H1 (cell line): Measurements from ENCODE around the gene WDR81. TPM values are rescaled to one million over a fixed set of nuclear protein-coding genes. Genes with fewer than 3 reads are reported as not detected.

ENCODE experiments used
- CTCF ChIA-PET: fragments of 300-600 bp; sonication (Branson Sonifier 250); formaldehyde crosslinking; loops from one replicate; lab custom pipeline; 2021; ENCODE audit not compliant: partially characterized antibody; lab: Charles Lee
- POLR2A ChIA-PET: fragments of 300-600 bp; sonication (Branson Sonifier 250); formaldehyde crosslinking; loops from one replicate; lab custom pipeline; 2021; ENCODE audit warnings: inconsistent platforms; ENCODE audit not compliant: partially characterized antibody; lab: Charles Lee
- DNase-seq, 2 experiments: peaks; one replicate each; pipeline versions ENCODE4 v3.0.0 to v3.0.0-alpha.2; 2010 to 2022; ENCODE audit warnings: low spot score in 2 of 2, low read depth in 1 of 2, mixed read lengths in 1 of 2
- FAIRE-seq: peaks from 2 replicates; lab custom pipeline; 2011; peaks lifted over from hg19 to GRCh38; lab: Jason Lieb, UNC
- H2AFZ ChIP-seq: 2 replicates; pipeline ENCODE4 v1.8.1; 2012; ENCODE audit warnings: low read length, inconsistent platforms
- H2AK5ac ChIP-seq: 2 replicates; pipeline ENCODE4 v1.6.1; 2013; ENCODE audit warnings: low read depth, low read length
- H2BK120ac ChIP-seq: replicated peaks from 2 replicates; pipeline ENCODE3; 2013; ENCODE audit warnings: low read depth, low read length, inconsistent platforms
- H2BK12ac ChIP-seq: 2 replicates; pipeline ENCODE4 v1.6.1; 2013; ENCODE audit warnings: low read depth, low read length
- H2BK15ac ChIP-seq: 2 replicates; pipeline ENCODE4 v1.6.1; 2013; ENCODE audit warnings: low read length
- H2BK20ac ChIP-seq: 2 replicates; pipeline ENCODE4 v1.6.1; 2013; ENCODE audit warnings: low read length
- H2BK5ac ChIP-seq: 2 replicates; pipeline ENCODE4 v1.6.1; 2013; ENCODE audit warnings: low read depth, low read length
- H3K14ac ChIP-seq: 2 replicates; pipeline ENCODE4 v1.6.1; 2013; ENCODE audit warnings: inconsistent platforms; ENCODE audit not compliant: insufficient read length
- H3K18ac ChIP-seq: 2 replicates; pipeline ENCODE4 v1.6.1; 2013; ENCODE audit warnings: low read length; ENCODE audit errors: extremely low read depth
- H3K23ac ChIP-seq: 2 replicates; pipeline ENCODE4 v1.6.1; 2013; ENCODE audit warnings: inconsistent platforms; ENCODE audit not compliant: insufficient read length
- H3K23me2 ChIP-seq: 2 replicates; pipeline ENCODE4 v1.6.1; 2013; ENCODE audit warnings: low read depth, low read length
- H3K27ac ChIP-seq: 2 replicates; pipeline ENCODE4 v1.6.1; 2011; ENCODE audit warnings: low read depth, low read length, inconsistent platforms
- H3K27me3 ChIP-seq, 4 experiments: replicated peaks in 1 of 4; 1 replicate in 1 of 4; 2 replicates in 3 of 4; pipeline versions ENCODE4 v1.6.1 to v1.8.1; 2011 to 2013; ENCODE audit warnings: low read length in 3 of 4, mild to moderate bottlenecking in 3 of 4, inconsistent platforms in 2 of 4, mixed read lengths in 2 of 4, moderate library complexity in 1 of 4; ENCODE audit not compliant: control insufficient read depth in 3 of 4, insufficient read depth in 3 of 4; ENCODE audit errors: extremely low read depth in 1 of 4
- H3K36me3 ChIP-seq, 4 experiments: 2 replicates each; pipeline versions ENCODE4 v1.6.1 to v1.8.1; 2011 to 2013; ENCODE audit warnings: mild to moderate bottlenecking in 4 of 4, low read length in 3 of 4, moderate library complexity in 2 of 4, control low read depth in 1 of 4, inconsistent platforms in 1 of 4; ENCODE audit not compliant: insufficient read depth in 4 of 4, control insufficient read depth in 2 of 4
- H3K4ac ChIP-seq: replicated peaks from 2 replicates; pipeline ENCODE3; 2013; ENCODE audit warnings: low read length, low read depth, mixed read lengths, inconsistent platforms; ENCODE audit not compliant: insufficient read length
- H3K4me1 ChIP-seq, 4 experiments: replicated peaks in 1 of 4; 1 replicate in 1 of 4; 2 replicates in 3 of 4; pipeline versions ENCODE4 v1.6.1 to v1.8.1; 2011 to 2013; ENCODE audit warnings: low read length in 3 of 4, inconsistent platforms in 2 of 4, mixed read lengths in 1 of 4; ENCODE audit not compliant: insufficient read depth in 4 of 4, control insufficient read depth in 3 of 4
- H3K4me2 ChIP-seq, 2 experiments: 2 replicates each; pipeline versions ENCODE4 v1.6.1 to v1.8.1; 2011 to 2013; ENCODE audit warnings: low read depth in 2 of 2, low read length in 2 of 2, control low read depth in 1 of 2, inconsistent platforms in 1 of 2, mild to moderate bottlenecking in 1 of 2; ENCODE audit not compliant: insufficient read depth in 1 of 2
- H3K4me3 ChIP-seq, 4 experiments: fragments of 200-600, 300-600 bp in 1 of 4; sonication (generic), shearing (Covaris generic), sonication (Bioruptor Twin) in 1 of 4; 2 replicates each; pipeline versions ENCODE4 v1.5.1 to v1.8.1; 2011 to 2016; ENCODE audit warnings: low read length in 4 of 4, low read depth in 3 of 4, control low read depth in 2 of 4, inconsistent platforms in 2 of 4, mild to moderate bottlenecking in 2 of 4, mixed read lengths in 1 of 4, moderate library complexity in 1 of 4; ENCODE audit not compliant: insufficient read depth in 2 of 4; ENCODE audit errors: extremely low read depth in 1 of 4
- H3K56ac ChIP-seq: replicated peaks from 2 replicates; pipeline ENCODE3; 2013; ENCODE audit warnings: low read depth, mild to moderate bottlenecking, mixed read lengths, low read length, inconsistent platforms; ENCODE audit not compliant: insufficient read length
- H3K79me1 ChIP-seq: 2 replicates; pipeline ENCODE4 v1.6.1; 2013; ENCODE audit warnings: low read depth, low read length, control low read depth
- H3K79me2 ChIP-seq, 2 experiments: 2 replicates each; pipeline versions ENCODE4 v1.6.1 to v1.8.1; 2012 to 2013; ENCODE audit warnings: low read length in 2 of 2, mild to moderate bottlenecking in 2 of 2, inconsistent platforms in 1 of 2; ENCODE audit not compliant: insufficient read depth in 2 of 2, control insufficient read depth in 1 of 2
- H3K9ac ChIP-seq, 4 experiments: replicated peaks in 1 of 4; 1 replicate in 1 of 4; 2 replicates in 3 of 4; pipeline versions ENCODE4 v1.6.1 to v1.8.1; 2011 to 2013; ENCODE audit warnings: low read depth in 3 of 4, low read length in 3 of 4, control low read depth in 2 of 4, mild to moderate bottlenecking in 2 of 4, moderate library complexity in 2 of 4, inconsistent platforms in 1 of 4; ENCODE audit errors: extremely low read depth in 1 of 4
- H3K9me3 ChIP-seq, 2 experiments: 2 replicates each; pipeline versions ENCODE4 v1.6.1 to v1.8.1; 2012 to 2013; ENCODE audit warnings: mild to moderate bottlenecking in 2 of 2, moderate library complexity in 2 of 2, control low read depth in 1 of 2, inconsistent platforms in 1 of 2, low read depth in 1 of 2, low read length in 1 of 2, mixed read lengths in 1 of 2; ENCODE audit not compliant: insufficient read depth in 2 of 2
- H4K20me1 ChIP-seq, 2 experiments: replicated peaks in 1 of 2; 2 replicates each; pipeline versions ENCODE3 to v1.8.1; 2011 to 2013; ENCODE audit warnings: inconsistent platforms in 2 of 2, low read length in 2 of 2, mild to moderate bottlenecking in 1 of 2; ENCODE audit not compliant: insufficient read depth in 2 of 2, control insufficient read depth in 1 of 2
- H4K5ac ChIP-seq: 2 replicates; pipeline ENCODE4 v1.6.1; 2013; ENCODE audit warnings: low read length, low read depth, mixed read lengths, inconsistent platforms; ENCODE audit not compliant: insufficient read length
- H4K8ac ChIP-seq: 2 replicates; pipeline ENCODE4 v1.8.0; 2013; ENCODE audit warnings: mild to moderate bottlenecking, moderate library complexity, low read length, inconsistent platforms; ENCODE audit not compliant: insufficient read depth; ENCODE audit errors: extremely low read depth
- H4K91ac ChIP-seq: replicated peaks from 2 replicates; pipeline ENCODE3; 2013; ENCODE audit warnings: low read length, mixed read lengths, inconsistent platforms; ENCODE audit not compliant: insufficient read length
- CTCF ChIP-seq, 3 experiments: IDR thresholded peaks; 1 replicate in 2 of 3; 2 replicates in 1 of 3; pipeline versions ENCODE4 v1.5.1 to v1.6.1; 2011; ENCODE audit warnings: low read length in 3 of 3, mild to moderate bottlenecking in 3 of 3, inconsistent platforms in 2 of 3, low read depth in 1 of 3, moderate library complexity in 1 of 3; ENCODE audit not compliant: insufficient read depth in 1 of 3; ENCODE audit errors: control extremely low read depth in 1 of 3
- FOSL1 ChIP-seq: IDR thresholded peaks from 2 replicates; pipeline ENCODE4 v1.6.1; 2011; ENCODE audit warnings: mild to moderate bottlenecking, low read depth, low read length, moderate library complexity; ENCODE audit not compliant: insufficient read depth
- HDAC2 ChIP-seq, 2 experiments: fragments of 300-600 bp in 1 of 2; sonication (generic) in 1 of 2; IDR thresholded peaks; 2 replicates each; pipeline ENCODE4 v1.6.1; 2011 to 2012; ENCODE audit warnings: low read depth in 2 of 2, low read length in 2 of 2, mild to moderate bottlenecking in 2 of 2, moderate library complexity in 2 of 2, borderline replicate concordance in 1 of 2, inconsistent platforms in 1 of 2
- JUND ChIP-seq: IDR thresholded peaks from 2 replicates; pipeline ENCODE4 v1.6.1; 2011; ENCODE audit warnings: mild to moderate bottlenecking, improper control_type of control experiment, low read length
- MAFK ChIP-seq: IDR thresholded peaks from 2 replicates; pipeline ENCODE4 v1.6.1; 2012; ENCODE audit warnings: low read depth, mild to moderate bottlenecking, improper control_type of control experiment, low read length
- NRF1 ChIP-seq: IDR thresholded peaks from 2 replicates; pipeline ENCODE4 v1.6.1; 2011; ENCODE audit warnings: mild to moderate bottlenecking, low read depth, low read length, improper control_type of control experiment
- PHF8 ChIP-seq: fragments of 200-600 bp; sonication (generic); conservative IDR thresholded peaks from 2 replicates; pipeline ENCODE4 v1.7.1; 2012; ENCODE audit warnings: low read depth, mild to moderate bottlenecking, inconsistent platforms, low read length, moderate library complexity
- SIN3A ChIP-seq, 2 experiments: IDR thresholded peaks in 1 of 2; conservative IDR thresholded peaks in 1 of 2; 2 replicates each; pipeline ENCODE4 v1.6.1; 2011 to 2012; ENCODE audit warnings: low read length in 2 of 2, improper control_type of control experiment in 1 of 2, low read depth in 1 of 2, mild to moderate bottlenecking in 1 of 2
- TAF1 ChIP-seq: IDR thresholded peaks from 2 replicates; pipeline ENCODE4 v1.6.1; 2011; ENCODE audit warnings: mild to moderate bottlenecking, low read depth, low read length
- WGBS, 2 experiments: shearing (Covaris generic) in 1 of 2; methylation state at CpG; one replicate each; pipeline versions ENCODE4 v1.1.6 to v1.1.7; 2013 to 2015; ENCODE audit warnings: low lambda C conversion rate in 2 of 2, mixed read lengths in 2 of 2, inconsistent platforms in 1 of 2, low coverage in 1 of 2, missing lambda C conversion rate in 1 of 2; ENCODE audit not compliant: insufficient replicate concordance in 2 of 2, insufficient coverage in 1 of 2, insufficient read length in 1 of 2; ENCODE audit errors: extremely low coverage in 1 of 2, missing lambda C conversion rate in 1 of 2; 5-methylcytosine and 5-hydroxymethylcytosine counted together
- polyA plus RNA-seq, 7 experiments: library from polyadenylated mRNA; depleted of rRNA in 3 of 7; stranded (reverse) in 5 of 7; unstranded in 2 of 7; fragments of >200 nt in 5 of 7; fragments of 200-250 nt in 2 of 7; gene quantifications; 1 replicate in 5 of 7; 2 replicates in 1 of 7; 4 replicates in 1 of 7; pipeline versions ENCODE4 v1.2.1 to v1.2.3, GENCODE V29; 2011 to 2013; ENCODE audit warnings: missing spikeins in 2 of 7, mixed read lengths in 2 of 7
- total RNA-seq: library from RNA; stranded (reverse); fragmentation: NEBNext Ultra II Directional; extraction: Animal tissue kit (Norgen Biotek cat#: 25700); gene quantifications from 2 replicates; pipeline ENCODE4 v1.2.1, GENCODE V29; 2021

The WDR81 gene
- total and polyA plus RNA-seq, 2 of the 8 experiments (the other 6 are each of a cell fraction or from before 2014, with no cell fraction given), result 9.1 to 12.3 TPM

DNA sequence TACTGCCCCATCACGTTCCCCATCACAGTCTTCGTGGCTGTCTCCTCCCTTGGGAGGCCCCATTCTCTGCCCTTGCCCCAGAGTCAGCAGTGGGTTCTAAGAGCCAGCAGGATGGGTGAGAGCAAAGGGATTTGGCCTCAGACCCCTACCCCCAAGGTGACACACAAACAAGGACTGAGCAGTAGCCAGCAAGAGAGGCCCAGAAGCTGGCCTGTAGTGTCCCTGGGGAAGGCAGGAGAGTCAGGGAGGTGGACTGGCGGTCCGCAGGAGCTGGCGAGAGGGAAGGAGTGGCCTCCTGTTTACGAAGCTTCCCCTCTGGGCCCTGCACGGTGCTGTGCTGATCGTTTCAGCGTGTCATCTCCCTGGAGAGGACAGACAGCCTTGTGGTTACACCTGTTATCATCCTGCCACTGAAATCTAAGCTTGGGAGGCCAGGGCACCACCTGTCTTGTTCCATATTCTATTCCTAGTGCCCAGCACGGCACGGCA is 8.4 kb downstream of the WDR81 start:
- no peak overlapping the region for H2BK12ac ChIP-seq
- peaks cover 0 to 4% of the 10 kb centered on the region in 2 experiments for H4K20me1 ChIP-seq
- FAIRE-seq (no peak), DNase-seq (no peak)
- H3K4me3 ChIP-seq, result no peak overlapping the region
- WGBS, 2 experiments, result 93% methylated on average over 11 of the region's 11 CpGs; no CpG with 5 or more reads in 1 of the 2 experiments
- H2AK5ac ChIP-seq, result no peak overlapping the region
- no peaks in the 10 kb centered on the region; a peak in 1 of 4 replicates for H3K79me2 ChIP-seq
- no peak overlapping the region for H2BK15ac ChIP-seq
- ChIA-PET CTCF (interaction anchor here (0.7 to 7.1 kb wide), 8 partner anchors 12 to 61 kb away, joined by 3 to 34 read pairs (median 4); no protein-coding TSS in a partner anchor), POLR2A (interaction anchor here (1.1 to 2.2 kb wide), 5 partner anchors 8 to 30 kb away, joined by 3 to 8 read pairs (median 4); partner anchors contain the start of genes SERPINF1 and WDR81)
- no peaks in the 10 kb centered on the region; a peak in 2 of 8 replicates for H3K36me3 ChIP-seq
- H3K4ac ChIP-seq, result no peak overlapping the region
- peaks cover 0 to 7% (median 1%) of the 10 kb centered on the region in 4 experiments; a peak in 4 of 7 replicates for H3K4me1 ChIP-seq
- H3K56ac ChIP-seq, result no peak overlapping the region
- H3K27me3 ChIP-seq, result no peaks in the 10 kb centered on the region
- H2AFZ ChIP-seq, result no peak overlapping the region
- no peak overlapping the region for H3K14ac ChIP-seq
- H3K18ac ChIP-seq, result no peak overlapping the region
- no peak overlapping the region for H2BK20ac ChIP-seq
- H3K9ac ChIP-seq, result no peak overlapping the region
- no peak overlapping the region for H4K5ac ChIP-seq
- H4K91ac ChIP-seq, result no peak overlapping the region
- H3K9me3 ChIP-seq, result no peaks in the 10 kb centered on the region
- H3K4me2 ChIP-seq, result no peak overlapping the region
- no peak overlapping the region for H3K23ac ChIP-seq
- H2BK120ac ChIP-seq, result no peak overlapping the region
- no peaks in the 10 kb centered on the region for H3K23me2 ChIP-seq
- no peak overlapping the region for H2BK5ac ChIP-seq
- H4K8ac ChIP-seq, result no peak overlapping the region
- H3K27ac ChIP-seq, result no peak overlapping the region
- H3K79me1 ChIP-seq, result no peaks in the 10 kb centered on the region
- TF ChIP-seq PHF8 (no peak), MAFK (no peak), HDAC2 (IDR thresholded peaks at IDR 0.05; ENCODE audit: borderline replicate concordance in 1 of 2, low read depth in 2 of 2, low read length in 2 of 2) (no peak), TAF1 (no peak), NRF1 (no peak), SIN3A (conservative IDR thresholded peaks at IDR 0.05 in 1 of 2, IDR thresholded peaks at IDR 0.05 in 1 of 2; ENCODE audit: low read depth in 1 of 2, low read length in 2 of 2) (no peak), FOSL1 (no peak), CTCF (IDR thresholded peaks at IDR 0.05; ENCODE audit: control extremely low read depth in 1 of 3, insufficient read depth in 1 of 3, low read depth in 1 of 3, low read length in 3 of 3) (no peak), JUND (no peak)
